ENCODE data around the gene MEIOC.

The MEIOC gene

DNA sequence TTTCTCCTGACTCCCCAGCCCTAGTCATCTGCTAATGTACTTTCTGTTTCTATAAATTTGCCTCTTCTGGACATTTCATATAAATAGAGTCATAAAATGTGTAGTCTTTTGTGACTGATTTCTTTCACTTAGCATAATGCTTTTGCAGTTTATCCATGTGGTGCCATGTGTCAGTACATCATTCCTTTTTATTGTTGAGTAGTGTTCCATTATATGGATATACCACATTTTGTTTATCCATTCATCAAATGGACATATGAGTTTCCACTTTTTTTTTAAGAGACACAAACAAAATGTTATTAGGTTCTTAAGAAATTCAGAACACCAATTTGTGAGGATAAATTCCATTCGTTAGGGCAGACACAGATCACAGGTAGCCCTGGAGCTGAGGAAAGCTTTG is 63.2 kb downstream of the MEIOC start:
- no peak for DNase-seq

DNA sequence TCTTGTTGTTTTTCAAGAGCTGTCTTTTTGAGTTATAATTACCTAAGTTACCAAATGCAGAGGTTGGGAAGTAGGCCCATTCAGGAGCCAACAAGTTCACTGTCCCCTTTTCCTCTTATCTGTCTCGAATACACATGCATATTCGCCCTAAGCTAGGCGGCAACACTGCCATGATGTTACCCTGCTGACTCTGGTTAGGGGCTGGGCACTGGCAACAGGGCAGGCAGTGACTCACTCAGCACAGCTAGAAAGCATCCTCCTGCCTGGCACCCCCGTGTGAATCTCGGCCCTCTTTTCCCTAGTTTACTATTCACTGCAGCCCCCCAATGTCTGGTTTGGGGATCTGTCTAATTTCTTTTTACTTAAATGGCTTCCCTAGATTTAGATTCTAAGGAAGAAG is 66.0 kb downstream of the MEIOC start:
- DNase-seq: no peak
